ENCODE results near the gene DUSP15. TPM values are rescaled to one million over a fixed set of nuclear protein-coding genes. Genes with fewer than 3 reads are reported as not detected.

Gene DUSP15
- polyA plus RNA-seq, 1 donor from 2014 or later = 62.7 TPM

GRCh38 chr20:31818376-31818908 is 51.9 kb downstream of the DUSP15 start:
- no peak overlapping the region for H3K4me3 ChIP-seq (ENCODE audit: low read length)
- TF ChIP-seq POLR2AphosphoS5 (IDR thresholded peaks at IDR 0.05) = no peak
- TF ChIP-seq MXI1 (conservative IDR thresholded peaks at IDR 0.05; ENCODE audit: poor library complexity, severe bottlenecking) = no peak
- no peak for TF ChIP-seq SMC3 (conservative IDR thresholded peaks at IDR 0.05; ENCODE audit: poor library complexity)
- TF ChIP-seq REST (IDR thresholded peaks at IDR 0.05; ENCODE audit: borderline replicate concordance) = no peak
- TF ChIP-seq EZH2 (IDR thresholded peaks at IDR 0.05; ENCODE audit: borderline replicate concordance, insufficient read depth, low read length, poor library complexity, severe bottlenecking) = no peak
- TF ChIP-seq TAF1 (IDR thresholded peaks at IDR 0.05; ENCODE audit: low read depth) = no peak
- no peak for TF ChIP-seq RAD21 (conservative IDR thresholded peaks at IDR 0.05)
- TF ChIP-seq EP300 (conservative IDR thresholded peaks at IDR 0.05; ENCODE audit: poor library complexity, severe bottlenecking) = no peak
- no peak for TF ChIP-seq CTCF (IDR thresholded peaks at IDR 0.05; ENCODE audit: poor library complexity, severe bottlenecking)
- no peaks in the 10 kb centered on the region for H3F3A ChIP-seq (ENCODE audit: insufficient read depth, low read length, poor library complexity, severe bottlenecking)
- no peaks in the 10 kb centered on the region for H3K79me2 ChIP-seq (replicated peaks; ENCODE audit: insufficient read depth, low read length)
- H3K9me2 ChIP-seq (ENCODE audit: insufficient read depth, low read length) = no peaks in the 10 kb centered on the region
- no peak overlapping the region for H2AFZ ChIP-seq (ENCODE audit: low read depth, low read length)
- no peak overlapping the region for H3K27ac ChIP-seq (ENCODE audit: low read length)
- no peaks in the 10 kb centered on the region for H3K36me3 ChIP-seq (ENCODE audit: insufficient read depth, low read length)
- H4K20me1 ChIP-seq (ENCODE audit: insufficient read depth) = no peaks in the 10 kb centered on the region
- no peaks in the 10 kb centered on the region for H3K9me3 ChIP-seq (ENCODE audit: low read length)
- H3K4me2 ChIP-seq (ENCODE audit: low read length) = no peak overlapping the region
- no peak overlapping the region for H3K9ac ChIP-seq (ENCODE audit: low read length)
- H3K27me3 ChIP-seq (ENCODE audit: insufficient read depth, low read depth, low read length) = no peaks in the 10 kb centered on the region

GRCh38 chr20:31817461-31817860 is 52.9 kb downstream of the DUSP15 start:
- H3K36me3 ChIP-seq (ENCODE audit: insufficient read depth, low read length) = no peaks in the 10 kb centered on the region
- H3K9ac ChIP-seq (ENCODE audit: low read length) = no peak overlapping the region
- H3K9me3 ChIP-seq (ENCODE audit: low read length) = no peaks in the 10 kb centered on the region
- TF ChIP-seq RAD21 (conservative IDR thresholded peaks at IDR 0.05) = no peak
- no peak for TF ChIP-seq EP300 (conservative IDR thresholded peaks at IDR 0.05; ENCODE audit: poor library complexity, severe bottlenecking)
- TF ChIP-seq EZH2 (IDR thresholded peaks at IDR 0.05; ENCODE audit: borderline replicate concordance, insufficient read depth, low read length, poor library complexity, severe bottlenecking) = no peak
- no peak for TF ChIP-seq REST (IDR thresholded peaks at IDR 0.05; ENCODE audit: borderline replicate concordance)
- no peak for TF ChIP-seq POLR2AphosphoS5 (IDR thresholded peaks at IDR 0.05)
- no peak for TF ChIP-seq MXI1 (conservative IDR thresholded peaks at IDR 0.05; ENCODE audit: poor library complexity, severe bottlenecking)
- no peak for TF ChIP-seq CTCF (IDR thresholded peaks at IDR 0.05; ENCODE audit: poor library complexity, severe bottlenecking)
- no peak for TF ChIP-seq SMC3 (conservative IDR thresholded peaks at IDR 0.05; ENCODE audit: poor library complexity)
- TF ChIP-seq TAF1 (IDR thresholded peaks at IDR 0.05; ENCODE audit: low read depth) = no peak
- H3K27ac ChIP-seq (ENCODE audit: low read length) = no peak overlapping the region
- no peak overlapping the region for H3K4me2 ChIP-seq (ENCODE audit: low read length)
- H3K4me3 ChIP-seq (ENCODE audit: low read length) = no peak overlapping the region
- H2AFZ ChIP-seq (ENCODE audit: low read depth, low read length) = no peak overlapping the region
- no peaks in the 10 kb centered on the region for H3F3A ChIP-seq (ENCODE audit: insufficient read depth, low read length, poor library complexity, severe bottlenecking)
- no peaks in the 10 kb centered on the region for H3K9me2 ChIP-seq (ENCODE audit: insufficient read depth, low read length)
- H3K79me2 ChIP-seq (replicated peaks; ENCODE audit: insufficient read depth, low read length) = no peaks in the 10 kb centered on the region
- no peaks in the 10 kb centered on the region for H3K27me3 ChIP-seq (ENCODE audit: insufficient read depth, low read depth, low read length)
- H4K20me1 ChIP-seq (ENCODE audit: insufficient read depth) = no peaks in the 10 kb centered on the region
